CD1c-positive myeloid dendritic cell (primary cell): ENCODE data around the gene TMEM51.

Experiments
- DNase-seq: peaks from one replicate; pipeline ENCODE4 v3.0.0-alpha.2; 2016; ENCODE audit errors: extremely low spot score

TMEM51 gene

DNA sequence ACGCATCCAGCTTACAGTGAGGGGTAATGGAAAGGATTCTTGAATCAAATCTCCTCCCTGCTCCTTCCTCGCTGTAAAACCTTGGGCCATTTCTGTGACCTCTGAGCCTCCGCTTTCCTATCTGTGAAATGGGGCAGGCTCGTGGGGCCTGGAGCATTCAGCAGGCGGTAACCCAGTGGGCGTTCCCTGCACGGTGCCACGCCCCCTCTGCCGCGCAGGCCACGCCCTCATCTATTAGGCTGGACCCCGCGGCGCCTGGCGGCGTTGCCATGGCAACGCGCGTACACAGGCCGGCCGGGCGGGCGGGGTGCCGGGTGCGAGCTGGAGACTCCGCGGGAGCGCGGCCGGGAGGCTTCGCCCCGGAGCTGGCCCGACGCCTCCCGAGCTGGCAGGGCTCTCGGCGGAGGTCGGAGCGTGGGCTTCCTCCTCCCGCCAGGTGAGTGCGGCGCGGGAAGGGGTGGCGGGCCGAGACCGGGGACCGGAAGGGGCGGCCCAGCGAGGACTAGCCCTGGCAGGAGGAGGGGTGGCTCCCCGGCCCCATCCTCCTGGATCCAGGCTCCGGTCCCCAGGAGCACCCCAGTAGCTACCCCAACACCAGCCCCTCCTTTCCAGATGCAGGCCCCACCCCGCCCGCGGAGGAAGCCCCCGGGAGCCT is 93.5 kb downstream of the TMEM51 start, which contains the start of gene FHAD1:
Gene FHAD1, plus strand, starts transcription at position 264 of the 655 bp plus-strand sequence. CDS start 4,562 bp downstream, outside the sequence.
- no peak for DNase-seq

- no peak for DNase-seq
Measured at GRCh38 chr1:15248216-15248615, 94.7 kb downstream of the TMEM51 start.

DNA sequence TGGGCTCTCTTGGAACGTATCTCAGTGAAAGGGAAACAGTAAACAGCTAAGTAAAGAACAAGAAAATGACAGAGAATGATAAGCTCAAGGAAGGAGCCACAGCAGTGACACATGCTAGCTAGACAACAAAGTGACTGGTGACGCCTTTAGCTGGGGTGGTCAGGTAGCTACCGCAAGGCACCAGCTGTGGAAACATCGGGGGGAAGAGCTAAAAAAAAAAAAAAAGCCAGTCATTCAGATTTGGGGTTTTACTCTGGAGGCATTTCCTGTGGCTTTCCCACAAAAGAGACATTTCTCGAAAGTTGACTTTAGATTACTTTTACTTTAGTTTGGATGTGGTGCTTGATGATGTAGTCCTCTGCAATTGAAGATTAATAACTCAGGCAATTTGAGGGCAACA is 95.5 kb downstream of the TMEM51 start:
- DNase-seq = no peak

- DNase-seq = no peak
Measured at GRCh38 chr1:15251857-15252835, 98.6 kb downstream of the TMEM51 start.

- no peak for DNase-seq
Measured at GRCh38 chr1:15254559-15254958, 101.0 kb downstream of the TMEM51 start.

- DNase-seq = no peak
Measured at GRCh38 chr1:15255582-15256149, 102.1 kb downstream of the TMEM51 start.

- no peak for DNase-seq
Measured at GRCh38 chr1:15256584-15256983, 103.0 kb downstream of the TMEM51 start.

DNA sequence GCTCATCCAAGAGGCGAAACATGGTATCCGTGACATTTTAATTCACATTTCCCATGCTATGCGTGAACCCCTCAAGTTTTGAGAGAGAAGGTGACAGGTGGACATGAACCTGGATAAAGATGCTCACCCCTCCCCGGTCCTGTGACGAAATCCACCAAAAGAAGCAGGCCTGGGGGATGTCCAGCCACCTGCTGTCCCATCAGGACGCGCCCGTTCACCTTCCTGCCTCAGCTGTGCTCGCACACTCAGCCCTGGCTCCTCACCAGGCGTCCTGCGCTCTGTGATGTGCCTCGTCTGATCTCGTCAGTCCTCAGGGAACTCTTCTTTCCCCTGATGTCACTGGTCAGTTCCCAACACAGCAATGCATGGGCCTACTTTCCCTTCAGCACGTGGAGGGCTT is 103.8 kb downstream of the TMEM51 start:
- DNase-seq = no peak

DNA sequence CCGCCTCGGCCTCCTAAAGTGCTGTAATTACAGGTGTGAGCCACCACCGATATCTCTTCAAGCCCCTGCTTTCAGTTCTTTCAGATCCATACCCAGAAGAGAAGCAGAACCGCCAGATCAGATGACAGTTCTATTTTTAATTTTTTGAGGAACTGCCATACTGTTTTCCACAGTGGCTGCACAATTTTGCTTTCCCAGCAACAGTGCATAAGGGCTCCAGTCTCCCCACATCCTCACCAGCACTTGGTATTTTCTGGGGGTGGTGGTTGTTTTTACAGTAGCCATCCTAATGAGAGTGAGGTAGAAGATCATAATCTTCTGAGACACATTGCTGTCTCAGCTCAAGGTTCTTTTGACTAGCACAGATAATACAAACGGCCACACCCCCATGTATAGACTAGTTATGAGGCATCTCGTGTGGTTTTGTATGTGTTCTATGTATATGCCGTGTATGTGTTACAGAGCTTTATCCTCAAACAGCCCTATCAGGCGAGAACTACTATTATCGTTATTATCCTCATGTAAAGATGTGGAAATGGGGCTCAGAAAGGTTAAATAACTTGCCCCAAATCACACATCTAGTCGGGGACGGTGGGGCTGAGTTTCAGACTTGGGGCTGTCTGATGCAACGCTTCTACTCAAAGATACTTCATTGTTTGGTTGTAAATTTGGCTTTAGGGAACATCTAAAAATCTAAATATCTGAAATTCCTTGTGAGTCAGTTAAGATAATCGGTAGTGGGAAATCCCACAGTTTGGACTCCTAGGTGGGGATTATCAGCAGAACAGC is 105.5 kb downstream of the TMEM51 start:
- DNase-seq = peak; percentile 91

DNA sequence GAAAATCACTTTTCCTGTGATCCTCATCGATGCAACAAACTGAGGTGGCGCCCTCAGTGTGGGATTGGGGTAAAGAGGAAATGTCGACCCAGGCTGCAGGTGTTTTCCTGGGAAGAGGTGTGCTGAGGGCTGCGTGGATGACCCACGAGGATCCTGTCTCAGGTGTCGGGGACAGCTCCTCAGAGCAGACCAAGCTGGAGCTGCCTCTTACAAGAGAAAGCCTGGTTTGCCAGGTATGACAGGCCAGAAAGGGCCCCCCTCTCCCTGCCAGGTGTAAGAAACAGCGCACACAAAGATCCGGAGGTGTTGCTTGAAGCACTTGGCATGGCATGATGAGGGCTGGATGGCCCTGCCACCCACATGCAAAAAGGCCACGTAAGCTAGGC is 106.1 kb downstream of the TMEM51 start:
- DNase-seq = no peak

DNA sequence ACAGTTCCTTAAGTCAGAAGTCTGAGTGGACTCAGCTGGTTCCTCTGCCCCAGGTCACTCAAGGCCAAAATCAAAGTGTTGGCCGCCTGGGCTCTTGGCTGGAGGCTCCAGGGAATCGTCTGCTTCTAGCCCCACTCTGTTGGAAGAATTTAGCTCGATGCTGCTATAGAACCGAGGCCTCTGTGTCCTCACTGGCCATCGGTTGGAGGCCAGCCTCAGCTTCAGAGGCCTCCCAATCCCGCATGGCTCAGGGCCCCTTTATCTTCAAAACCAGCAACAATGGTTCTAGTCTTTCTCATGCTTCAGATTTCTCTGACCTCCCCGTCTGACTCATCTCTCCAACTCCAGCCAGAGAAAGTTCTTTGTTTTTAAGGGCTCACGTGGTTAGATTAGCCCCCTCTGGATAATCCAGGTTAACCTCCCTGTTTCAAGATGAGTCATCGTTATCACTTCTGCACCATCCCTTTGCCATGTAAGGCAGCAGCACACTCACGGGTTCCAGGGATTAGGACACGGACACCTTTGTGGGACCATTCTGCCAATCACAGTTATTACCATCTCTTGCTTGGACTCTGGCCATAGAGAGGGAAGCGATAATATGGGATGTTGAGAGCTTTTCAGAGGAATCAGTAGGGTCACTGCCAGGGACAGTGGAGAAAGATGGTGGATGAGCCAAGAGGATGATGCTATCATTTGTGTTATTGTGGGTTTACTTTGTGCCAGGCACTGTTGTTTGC is 107.0 kb downstream of the TMEM51 start:
- DNase-seq = peak; percentile 79

GRCh38 chr1:15261155-15262002 is 107.8 kb downstream of the TMEM51 start:
- peak; percentile 96 for DNase-seq

- no peak for DNase-seq
Measured at GRCh38 chr1:15262003-15262377, 108.4 kb downstream of the TMEM51 start.

- DNase-seq = peak; percentile 30
Measured at GRCh38 chr1:15262706-15263105, 109.2 kb downstream of the TMEM51 start.

GRCh38 chr1:15264769-15265168 is 111.2 kb downstream of the TMEM51 start:
- no peak for DNase-seq
